HG03565 (cell line): ENCODE measurements around the gene FGB.
"Not testable (repeated sequence)": the region's sequence is repeated elsewhere in the genome, so short reads cannot be mapped to it uniquely, and the experiment has no call there.

Experiments used
- ATAC-seq: cut with Tn5 transposase; IDR thresholded peaks from one replicate; pipeline ENCODE4 v1.9.1; 2021; ENCODE audit warnings: mild to moderate bottlenecking, moderate library complexity; ENCODE audit not compliant: unreplicated experiment

The FGB gene

DNA sequence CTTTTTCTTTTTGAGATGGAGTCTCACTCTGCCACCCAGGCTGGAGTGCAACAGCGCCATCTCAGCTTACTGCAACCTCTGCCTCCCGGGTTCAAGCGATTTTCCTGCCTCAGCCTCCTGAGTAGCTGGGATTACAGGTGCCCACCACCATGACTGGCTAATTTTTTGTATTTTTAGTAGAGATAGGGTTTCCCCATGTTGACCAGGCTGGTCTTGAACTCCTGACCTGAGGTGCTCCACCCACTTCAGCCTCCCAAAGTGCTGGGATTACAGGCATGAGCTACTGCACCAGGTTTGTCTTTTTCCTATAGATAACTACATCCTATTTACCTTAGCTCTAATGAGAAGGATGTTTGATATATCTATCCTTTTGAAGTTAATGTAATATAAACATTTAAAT lies 31.5 kb downstream of the FGB start:
- ATAC-seq: not testable (repeated sequence)

DNA sequence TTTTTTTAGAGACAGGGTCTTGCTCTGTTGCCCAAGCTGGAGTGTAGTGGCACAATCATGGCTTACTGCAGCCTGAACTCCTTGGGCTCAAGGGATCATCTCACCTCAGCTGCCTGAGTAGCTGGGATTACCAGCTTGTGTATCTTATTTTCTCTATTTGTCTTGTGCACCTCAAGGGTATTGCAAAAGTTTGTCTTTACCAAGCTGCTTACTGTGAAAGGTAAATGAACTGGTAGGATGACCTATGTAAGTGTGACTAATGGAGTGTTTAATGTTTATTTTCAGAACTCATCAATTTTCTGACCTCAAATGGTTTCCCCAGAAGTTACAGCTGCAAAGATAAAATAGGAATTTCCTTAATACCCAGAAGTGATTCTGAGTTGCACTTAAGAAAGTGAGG lies 33.0 kb downstream of the FGB start:
- no peak for ATAC-seq

GRCh38 chr4:154597281-154597680 lies 34.5 kb downstream of the FGB start:
- ATAC-seq: not testable (repeated sequence)

DNA sequence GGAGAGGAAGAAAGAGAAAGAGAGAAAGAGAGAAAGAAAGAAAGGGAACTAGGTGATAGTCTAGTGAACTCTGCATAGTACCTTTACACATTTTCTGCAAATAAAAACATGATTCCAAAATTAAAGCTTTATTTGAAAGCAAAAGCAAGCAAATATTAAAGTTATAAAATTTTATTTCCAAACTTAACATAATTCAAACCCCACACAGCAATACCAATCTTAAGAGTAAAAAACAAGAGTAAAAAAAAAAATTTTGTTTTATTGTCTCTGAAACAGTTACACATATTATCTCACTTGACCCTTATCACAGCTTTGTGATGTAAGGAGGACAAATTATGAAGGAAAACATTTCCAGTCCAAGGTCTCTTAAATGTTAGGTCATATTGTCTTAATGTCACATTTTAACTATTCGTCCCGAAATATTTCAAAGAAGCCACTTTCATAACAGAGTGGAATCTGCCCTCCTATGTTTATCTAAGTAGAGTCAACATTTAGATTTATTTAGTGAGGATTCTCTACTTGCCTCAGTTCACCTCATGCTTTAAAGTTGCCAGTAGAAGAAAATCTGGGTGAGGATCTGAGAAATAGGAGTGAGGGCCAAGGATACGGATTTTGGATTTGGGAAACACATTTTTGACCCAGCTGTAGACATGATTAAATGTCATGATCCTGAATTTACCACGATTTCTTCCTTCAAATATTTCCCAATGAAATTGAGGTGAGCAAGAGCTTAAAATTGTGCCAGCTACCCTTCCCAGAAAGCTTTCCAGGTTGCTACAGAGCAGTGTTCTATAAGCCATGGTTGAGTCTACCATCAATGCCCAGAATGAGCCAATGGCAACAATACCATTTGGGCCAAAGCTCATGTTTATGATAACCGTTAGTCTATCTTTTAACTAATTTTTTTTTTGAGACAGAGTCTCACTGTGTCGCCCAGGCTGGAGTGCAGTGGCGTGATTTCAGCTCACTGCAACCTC lies 35.3 kb downstream of the FGB start:
- no peak for ATAC-seq

GRCh38 chr4:154602404-154603020 lies 39.7 kb downstream of the FGB start:
- no peak for ATAC-seq

GRCh38 chr4:154603033-154603943 lies 40.5 kb downstream of the FGB start:
- no peak for ATAC-seq

GRCh38 chr4:154604696-154605200 lies 41.9 kb downstream of the FGB start:
- ATAC-seq: no peak

GRCh38 chr4:154606728-154607723 lies 44.2 kb downstream of the FGB start:
- ATAC-seq: no peak

GRCh38 chr4:154608361-154609252 lies 45.8 kb downstream of the FGB start:
- ATAC-seq: no peak

GRCh38 chr4:154609532-154609931 lies 46.7 kb downstream of the FGB start:
- no peak for ATAC-seq

- no peak for ATAC-seq
Observed at GRCh38 chr4:154610582-154610981, 47.8 kb downstream of the FGB start.

GRCh38 chr4:154611833-154612232 lies 49.0 kb downstream of the FGB start:
- no peak for ATAC-seq

DNA sequence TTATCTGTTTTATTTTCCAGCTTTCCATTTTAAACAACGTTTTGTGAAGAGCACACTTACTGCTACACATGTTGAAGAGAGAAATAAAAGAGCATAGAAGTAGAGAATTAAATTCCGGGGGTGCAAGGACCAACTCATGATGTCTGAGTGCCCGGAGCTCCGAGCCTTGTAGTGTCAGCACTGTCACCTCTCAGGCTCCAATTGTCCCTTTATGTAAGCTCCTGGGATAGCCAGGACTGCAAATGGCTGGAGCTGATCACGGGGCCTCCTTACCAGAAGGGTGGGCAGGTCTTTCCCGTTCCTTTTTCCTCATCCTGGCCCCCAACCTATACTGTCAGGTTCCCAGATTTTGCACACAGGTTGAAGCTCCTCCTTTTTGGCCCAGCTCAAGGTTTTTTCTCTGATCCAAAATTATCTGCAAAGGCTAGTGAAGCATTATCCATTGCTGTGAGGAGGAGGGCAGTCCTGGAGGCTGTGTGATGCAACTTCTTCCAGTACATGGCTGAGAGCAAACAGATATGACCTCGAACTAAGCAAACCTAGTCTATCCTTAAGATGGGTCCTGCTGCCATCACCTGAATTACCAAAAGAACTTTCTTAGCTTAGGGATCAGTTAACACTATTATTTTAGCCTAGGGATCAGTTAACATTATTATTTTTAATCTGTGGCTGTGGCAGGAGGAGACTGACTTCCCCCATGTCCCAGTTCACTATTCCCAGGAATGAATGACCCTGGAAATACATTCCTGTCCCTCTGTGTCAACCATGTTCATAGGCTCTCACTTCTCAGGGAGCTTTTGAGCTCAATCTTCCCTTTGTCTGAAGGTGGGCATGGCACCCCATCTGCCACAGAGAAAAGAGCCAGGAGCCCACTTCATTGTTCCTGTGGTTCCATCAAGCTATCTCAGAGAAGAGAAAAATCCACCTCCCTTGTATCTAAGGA lies 49.9 kb downstream of the FGB start, which contains the start of gene FGG:
Gene FGG, minus strand, starts transcription at position 185 of the 943 bp plus-strand sequence. Its CDS starts 47 bp downstream, at position 138.
- no peak for ATAC-seq

GRCh38 chr4:154614306-154614705 lies 51.5 kb downstream of the FGB start:
- ATAC-seq: no peak

GRCh38 chr4:154615211-154615610 lies 52.4 kb downstream of the FGB start:
- ATAC-seq: no peak

DNA sequence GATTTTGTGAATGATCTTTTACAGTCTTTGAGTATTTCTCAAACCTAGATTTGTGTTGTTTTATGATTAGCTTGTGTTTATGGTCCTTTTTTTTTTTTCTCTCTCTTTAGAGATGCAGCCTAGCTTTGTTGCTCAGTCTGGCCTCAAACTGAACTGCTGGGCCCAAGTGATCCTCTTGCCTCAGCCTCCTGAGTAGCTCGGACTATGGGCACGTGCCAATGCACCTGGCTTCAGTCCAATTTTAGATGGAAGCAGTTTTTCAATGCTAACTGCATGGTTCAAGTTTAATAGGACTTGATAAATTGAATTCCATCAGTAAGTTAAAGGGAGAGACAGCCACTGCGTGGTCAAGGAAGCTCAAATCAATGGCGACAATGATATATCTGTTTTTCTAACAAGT lies 53.5 kb downstream of the FGB start:
- ATAC-seq: no peak

GRCh38 chr4:154616731-154617130 lies 53.9 kb downstream of the FGB start:
- ATAC-seq: peak; percentile 92
